Inferior parietal cortex (tissue), 1 donor: ENCODE measurements around the gene ZIC5.

Experiments
- DNase-seq: peaks from one replicate; pipeline ENCODE4 v3.0.0-alpha.2; 2016; ENCODE audit errors: extremely low spot score

Gene ZIC5

DNA sequence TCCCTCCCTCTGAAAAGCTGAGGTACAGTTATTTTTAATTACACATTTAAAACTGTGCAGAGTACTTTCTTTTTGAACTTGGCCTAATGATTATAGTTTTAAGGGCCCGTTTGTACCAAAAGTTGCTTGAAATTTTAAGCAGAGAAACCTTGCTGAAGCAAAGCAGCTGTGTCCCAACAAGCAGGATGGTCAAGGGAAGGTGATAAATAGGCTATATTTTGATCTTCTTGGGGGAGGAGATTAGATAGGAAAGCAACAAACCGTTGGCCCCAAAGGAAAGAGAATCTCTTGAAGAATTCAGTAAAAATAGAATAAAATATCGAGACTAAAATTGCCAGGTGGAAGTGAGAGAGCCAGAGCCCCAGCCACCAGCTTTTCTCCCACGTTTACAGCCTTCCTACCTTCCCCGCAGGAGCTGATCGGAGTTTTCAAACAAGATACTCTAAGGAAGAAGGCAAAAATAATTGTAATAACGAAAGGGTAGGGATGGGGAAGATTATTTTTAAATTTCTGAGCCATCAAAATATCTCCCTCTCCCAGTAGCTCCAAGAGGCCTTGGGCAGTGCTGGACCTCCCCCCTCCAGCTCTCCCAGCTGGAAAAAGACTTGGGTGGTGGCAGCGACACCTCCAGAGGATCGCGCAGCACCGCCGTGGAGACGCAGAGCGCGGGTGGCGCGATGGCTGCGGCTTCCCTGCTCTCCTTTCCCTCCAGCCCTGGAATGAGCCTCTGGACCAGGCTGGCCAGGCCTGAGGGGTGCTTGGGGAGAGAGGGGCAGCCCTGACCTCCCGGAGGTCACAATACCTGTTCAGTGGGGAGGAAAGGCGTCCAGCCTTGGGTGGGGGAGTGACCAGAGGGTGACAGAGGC is 15.8 kb upstream of the ZIC5 start:
- no peak for DNase-seq

DNA sequence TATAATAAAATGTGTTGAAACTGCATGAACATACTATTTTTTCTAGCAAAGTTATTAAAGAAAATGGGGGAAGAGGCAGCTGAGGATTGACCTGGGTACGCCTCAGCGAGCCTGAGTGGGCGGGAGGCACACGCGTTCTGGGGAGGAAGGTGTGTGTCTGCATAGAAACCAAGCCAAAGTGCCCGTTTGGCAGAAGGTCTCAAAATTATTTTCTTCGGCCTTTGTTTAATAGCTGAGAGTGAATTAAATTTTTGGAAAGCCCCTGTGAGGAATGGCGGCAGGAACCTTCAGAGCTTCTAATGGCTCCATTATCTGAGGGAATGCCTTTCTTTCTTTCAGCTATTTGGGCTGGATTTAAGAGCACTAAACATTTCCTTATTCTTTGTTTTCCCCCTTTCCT is 15.2 kb upstream of the ZIC5 start:
- DNase-seq: no peak

DNA sequence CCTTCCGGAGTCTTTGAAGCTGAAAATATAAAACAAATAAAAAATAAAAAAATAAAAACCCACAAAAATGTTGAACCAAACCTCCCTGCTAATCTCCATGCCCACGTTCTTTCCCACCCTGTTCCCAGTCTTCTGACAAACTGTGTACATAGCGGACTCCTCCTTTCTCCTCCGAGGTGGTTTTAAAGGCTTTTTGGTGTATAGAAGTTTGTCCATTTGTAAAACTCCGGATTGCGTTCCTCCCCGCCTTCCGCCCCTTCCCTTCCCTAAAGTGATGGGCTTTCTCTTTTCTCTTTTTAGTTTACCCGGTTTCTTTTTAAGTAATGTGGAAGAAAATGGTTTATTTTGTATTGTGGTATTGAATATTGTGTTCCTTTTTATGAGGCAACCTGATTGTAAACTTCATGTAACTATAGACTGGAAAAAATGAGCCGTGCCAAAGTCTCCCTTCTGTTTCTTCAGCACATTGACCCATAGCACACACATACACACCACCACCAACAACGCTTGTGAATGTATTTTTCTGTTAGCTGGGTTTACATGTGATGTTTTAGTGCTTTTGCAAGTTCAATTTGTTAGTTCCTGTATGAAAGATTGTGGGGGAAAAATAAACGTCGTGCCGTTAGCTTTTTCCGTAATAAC is 14.4 kb upstream of the ZIC5 start:
- DNase-seq: no peak

DNA sequence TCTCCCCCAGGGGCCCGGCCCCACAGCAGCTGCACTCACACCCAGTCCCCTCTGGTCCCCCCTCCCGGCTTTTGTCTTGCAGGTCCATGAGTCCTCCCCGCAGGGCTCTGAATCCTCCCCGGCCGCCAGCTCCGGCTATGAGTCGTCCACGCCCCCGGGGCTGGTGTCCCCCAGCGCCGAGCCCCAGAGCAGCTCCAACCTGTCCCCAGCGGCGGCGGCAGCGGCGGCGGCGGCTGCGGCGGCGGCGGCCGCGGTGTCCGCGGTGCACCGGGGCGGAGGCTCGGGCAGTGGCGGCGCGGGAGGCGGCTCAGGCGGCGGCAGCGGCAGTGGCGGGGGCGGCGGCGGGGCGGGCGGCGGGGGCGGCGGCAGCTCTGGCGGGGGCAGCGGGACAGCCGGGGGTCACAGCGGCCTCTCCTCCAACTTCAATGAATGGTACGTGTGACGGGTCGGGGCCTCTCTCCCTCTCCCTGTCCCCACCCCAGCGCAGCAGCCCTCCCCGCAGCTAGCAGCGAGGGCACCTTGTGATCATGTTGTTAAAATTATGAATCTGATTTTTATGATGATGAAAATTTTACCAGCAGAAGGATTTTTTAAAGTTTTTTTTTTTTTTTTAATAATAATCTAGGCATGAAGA is 13.8 kb upstream of the ZIC5 start:
- DNase-seq: no peak

DNA sequence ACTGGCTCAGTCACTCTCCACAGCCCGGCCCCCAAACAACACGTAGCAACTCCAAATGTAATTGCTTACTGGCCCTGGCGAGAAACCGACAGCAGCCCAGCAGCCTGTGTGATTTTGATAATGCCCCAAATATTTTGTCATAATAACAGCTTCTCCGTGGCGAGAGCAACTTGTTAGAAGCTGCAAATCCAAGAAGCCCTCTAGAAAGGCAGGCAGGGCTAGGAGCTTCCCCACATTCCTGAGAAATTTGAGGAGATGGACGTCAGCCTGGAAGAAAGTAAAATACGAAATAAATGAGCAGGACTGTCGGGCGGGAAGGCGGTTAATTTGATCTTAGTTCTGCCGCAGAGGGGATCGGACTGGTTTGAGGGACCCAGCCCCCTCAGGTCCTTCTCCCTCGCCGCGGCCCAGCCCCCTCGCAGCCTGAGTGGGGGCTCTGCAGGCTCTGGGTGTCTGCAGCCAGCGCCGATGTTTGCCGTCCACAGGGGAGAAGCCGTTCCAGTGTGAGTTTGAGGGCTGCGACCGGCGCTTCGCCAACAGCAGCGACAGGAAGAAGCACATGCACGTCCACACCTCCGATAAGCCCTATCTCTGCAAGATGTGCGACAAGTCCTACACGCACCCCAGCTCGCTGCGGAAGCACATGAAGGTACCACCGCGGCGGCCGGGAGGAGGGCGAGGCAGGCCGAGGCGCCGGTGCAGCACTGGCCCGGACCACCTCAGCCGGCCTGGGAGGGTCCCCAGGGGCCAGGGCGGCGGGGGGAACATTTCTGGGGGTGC is 13.1 kb upstream of the ZIC5 start:
- DNase-seq: no peak

DNA sequence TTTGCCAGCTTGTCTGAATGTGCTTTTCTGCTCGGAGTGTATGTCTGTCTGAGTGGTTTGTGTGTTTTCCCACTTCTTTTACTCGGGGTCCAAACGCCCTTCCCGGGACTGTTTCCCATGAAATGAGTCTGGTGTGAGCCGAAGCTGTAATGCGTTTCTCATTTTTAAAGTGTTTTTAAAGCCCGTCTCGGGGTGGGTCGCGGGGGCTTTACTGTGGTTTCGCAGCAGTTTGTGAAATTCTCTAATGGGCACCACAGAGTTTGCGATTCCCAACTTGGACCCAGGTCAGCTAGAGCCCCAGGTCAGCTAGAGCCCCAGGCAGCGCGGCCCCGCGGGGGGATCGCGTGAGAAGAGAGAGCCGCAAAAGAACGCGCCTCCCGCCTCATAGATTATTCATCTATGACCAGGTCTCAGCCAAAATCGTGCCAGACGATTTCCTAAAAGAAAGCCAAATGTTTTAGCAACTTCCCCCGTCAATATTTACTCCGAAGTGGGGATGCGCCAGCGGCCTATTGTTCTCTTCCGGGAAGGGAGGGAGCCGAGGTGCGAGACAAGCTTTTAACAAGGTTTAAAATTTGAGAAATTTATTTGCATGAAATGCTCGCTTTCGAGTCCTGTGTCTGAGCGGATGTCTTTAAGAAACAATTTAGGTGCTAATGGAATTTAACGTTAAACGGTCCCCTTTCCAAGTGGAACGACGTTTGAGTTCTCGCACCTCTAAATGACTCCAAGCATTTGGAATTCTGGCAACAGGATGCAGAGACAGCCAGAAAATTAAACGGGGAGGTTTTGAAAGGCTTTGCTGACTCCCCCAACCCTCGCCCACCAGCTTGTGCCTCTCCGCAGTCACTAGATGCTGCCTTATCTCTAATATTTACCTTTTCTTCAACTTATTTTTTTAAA is 12.2 kb upstream of the ZIC5 start:
- no peak for DNase-seq

DNA sequence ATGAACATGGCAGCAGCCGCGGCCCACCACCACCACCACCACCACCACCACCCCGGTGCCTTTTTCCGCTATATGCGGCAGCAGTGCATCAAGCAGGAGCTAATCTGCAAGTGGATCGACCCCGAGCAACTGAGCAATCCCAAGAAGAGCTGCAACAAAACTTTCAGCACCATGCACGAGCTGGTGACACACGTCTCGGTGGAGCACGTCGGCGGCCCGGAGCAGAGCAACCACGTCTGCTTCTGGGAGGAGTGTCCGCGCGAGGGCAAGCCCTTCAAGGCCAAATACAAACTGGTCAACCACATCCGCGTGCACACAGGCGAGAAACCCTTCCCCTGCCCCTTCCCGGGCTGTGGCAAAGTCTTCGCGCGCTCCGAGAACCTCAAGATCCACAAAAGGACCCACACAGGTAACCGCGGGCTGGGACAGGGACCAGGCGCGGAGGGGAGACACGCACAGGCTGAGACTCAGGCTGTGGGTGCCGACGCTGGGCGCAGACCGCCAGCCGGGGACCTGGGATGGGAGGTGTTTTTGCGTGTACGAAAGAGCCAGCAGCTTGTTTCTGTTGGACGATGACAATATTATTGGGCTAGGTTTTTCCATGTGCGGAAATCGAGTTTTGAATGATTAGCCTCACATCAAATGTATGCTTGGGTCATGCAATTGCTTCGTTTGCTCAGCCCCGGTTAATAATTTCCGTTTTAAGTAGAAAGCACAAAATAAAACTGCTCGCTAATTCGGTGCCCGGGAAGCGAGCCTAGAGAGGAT is 11.3 kb upstream of the ZIC5 start:
- DNase-seq: no peak

DNA sequence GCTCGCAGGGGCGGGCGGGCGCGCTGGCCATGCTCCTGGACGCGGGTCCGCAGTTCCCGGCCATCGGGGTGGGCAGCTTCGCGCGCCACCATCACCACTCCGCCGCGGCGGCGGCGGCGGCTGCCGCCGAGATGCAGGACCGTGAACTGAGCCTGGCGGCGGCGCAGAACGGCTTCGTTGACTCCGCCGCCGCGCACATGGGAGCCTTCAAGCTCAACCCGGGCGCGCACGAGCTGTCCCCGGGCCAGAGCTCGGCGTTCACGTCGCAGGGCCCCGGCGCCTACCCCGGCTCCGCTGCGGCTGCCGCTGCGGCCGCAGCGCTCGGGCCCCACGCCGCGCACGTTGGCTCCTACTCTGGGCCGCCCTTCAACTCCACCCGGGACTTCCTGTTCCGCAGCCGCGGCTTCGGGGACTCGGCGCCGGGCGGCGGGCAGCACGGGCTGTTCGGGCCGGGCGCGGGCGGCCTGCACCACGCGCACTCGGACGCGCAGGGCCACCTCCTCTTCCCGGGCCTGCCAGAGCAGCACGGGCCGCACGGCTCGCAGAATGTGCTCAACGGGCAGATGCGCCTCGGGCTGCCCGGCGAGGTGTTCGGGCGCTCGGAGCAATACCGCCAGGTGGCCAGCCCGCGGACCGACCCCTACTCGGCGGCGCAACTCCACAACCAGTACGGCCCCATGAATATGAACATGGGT is 10.6 kb upstream of the ZIC5 start:
- no peak for DNase-seq

DNA sequence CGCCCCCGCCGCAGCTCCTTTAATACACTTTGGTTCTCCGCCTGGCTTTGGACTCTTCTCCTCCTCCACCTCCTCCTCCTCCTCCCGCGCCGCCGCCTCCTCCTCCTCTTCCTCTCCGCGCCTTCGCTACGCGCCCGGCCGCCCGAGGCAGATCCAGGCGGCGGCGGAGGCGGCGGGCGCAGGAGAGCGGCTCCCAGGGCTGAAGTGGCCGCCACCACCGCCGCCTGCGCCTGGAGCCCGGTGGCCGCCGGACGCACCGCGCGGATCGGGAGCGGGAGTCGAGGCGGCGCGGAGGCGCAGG is 10.1 kb upstream of the ZIC5 start, which contains the start of gene ZIC2:
TSS of gene ZIC2 (plus strand) at position 50 of the 301 bp plus-strand sequence. CDS start 281 bp downstream, outside the sequence.
- DNase-seq: no peak

DNA sequence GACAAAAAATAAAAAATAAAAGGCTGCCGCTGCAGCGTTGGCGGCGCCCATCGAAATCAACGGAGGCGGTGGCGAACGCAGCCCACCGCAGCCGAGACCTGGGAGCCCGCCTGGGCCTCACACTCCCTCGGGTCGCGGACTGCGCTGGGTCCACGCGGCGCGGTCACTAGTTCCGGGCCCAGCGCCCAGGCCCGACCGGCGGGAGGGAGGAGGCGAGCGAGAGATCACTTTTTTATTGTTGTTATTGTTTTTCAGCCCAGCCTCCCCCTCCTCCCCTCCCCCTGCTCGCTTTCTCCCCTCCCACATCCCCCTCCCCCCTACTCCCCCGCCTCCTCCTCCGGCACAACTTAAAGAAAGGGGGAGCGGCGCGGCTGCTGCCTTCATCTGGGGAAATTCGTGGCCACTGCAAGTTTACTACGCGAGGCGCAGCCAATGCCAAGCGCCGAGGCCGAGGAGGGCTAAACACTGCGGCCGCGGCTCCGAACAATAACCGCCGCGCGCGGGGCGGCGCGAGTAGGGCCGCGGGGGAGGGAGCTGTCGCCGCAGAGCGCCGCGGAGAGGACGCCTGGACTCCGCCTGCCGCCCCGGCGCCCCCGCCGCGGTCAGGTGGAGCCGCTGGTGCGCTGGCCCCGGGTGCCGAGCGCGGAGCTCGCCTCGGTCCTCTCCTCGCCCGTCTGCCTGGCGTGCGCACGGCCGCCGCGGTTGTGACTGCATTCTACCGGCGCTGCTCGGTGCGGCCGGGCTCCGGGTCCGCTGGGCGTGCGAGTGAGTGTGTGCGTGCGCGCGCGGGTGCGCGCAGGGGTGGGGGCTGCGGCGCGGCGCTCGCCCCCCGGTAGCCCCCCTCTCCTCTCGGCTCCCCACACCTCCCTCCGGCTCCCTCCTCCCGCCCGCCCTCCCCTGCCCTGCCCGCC is 9.5 kb upstream of the ZIC5 start:
- no peak for DNase-seq

DNA sequence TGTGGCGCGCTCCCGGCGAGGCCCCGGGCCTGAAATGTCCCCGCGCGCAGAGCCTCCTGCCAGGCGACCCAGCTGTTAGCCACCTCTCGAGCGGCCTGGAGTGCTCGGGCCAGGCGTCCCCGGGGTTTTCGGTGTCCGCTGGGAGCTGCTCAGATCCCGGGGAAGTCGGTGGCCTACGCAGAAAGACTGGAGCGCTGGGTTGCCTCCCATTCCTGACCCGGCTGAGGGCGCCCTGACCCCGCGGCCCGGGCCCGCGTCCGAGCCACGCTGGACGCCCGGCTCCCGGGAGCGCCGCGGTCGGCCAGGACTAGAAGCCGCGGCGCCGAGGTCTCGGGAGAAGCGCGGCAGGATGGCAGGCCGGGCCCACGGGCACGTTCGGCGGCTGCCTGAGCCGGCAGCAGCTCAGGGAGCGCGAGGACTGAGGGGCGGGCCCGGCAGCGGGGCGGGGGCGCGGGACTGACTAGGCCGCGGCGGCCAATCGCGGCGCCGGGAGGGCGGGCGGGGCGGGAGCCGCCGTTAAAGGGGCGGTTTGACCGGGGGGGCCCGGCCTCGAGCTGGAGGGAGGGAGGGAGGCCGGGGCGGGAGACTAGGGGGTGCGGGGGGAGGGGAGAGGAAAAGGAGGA is 8.7 kb upstream of the ZIC5 start:
- no peak for DNase-seq

DNA sequence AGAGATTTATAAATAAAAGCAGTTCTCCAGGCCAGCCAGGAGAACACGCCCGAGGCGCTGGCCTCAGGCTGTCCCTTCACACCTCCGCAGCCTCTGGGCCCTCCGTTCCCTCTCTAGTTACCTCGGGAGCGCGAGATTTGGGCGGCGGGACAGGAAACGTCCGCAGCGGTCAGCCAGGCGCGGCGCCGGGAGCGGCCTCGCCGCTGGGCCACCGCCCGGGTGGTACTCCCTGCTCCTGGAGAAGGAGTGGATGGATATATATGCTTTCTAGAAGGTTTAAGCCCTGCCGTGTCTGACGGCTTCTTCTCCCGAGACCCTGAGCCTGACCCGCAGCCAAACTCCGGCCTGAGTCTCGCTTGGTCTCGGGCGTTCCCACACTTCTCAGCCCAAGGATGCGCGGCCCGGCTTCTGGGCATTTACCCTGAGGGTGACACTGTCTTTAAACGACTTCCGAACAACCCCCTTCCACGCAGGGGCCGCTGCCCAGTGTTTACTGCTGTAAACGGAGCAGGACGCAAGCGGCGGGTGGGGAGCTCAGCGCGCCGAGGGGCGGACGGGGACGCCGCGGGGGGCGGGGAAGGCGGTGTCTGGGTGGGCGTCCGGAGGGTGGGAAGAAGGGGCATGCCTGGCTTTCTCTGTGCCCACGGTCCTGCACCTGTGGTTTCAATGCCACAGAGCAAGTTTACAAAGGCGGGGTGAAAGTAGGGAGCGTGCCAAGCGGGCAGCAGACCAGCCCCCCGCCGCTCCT is 8.1 kb upstream of the ZIC5 start:
- no peak for DNase-seq

DNA sequence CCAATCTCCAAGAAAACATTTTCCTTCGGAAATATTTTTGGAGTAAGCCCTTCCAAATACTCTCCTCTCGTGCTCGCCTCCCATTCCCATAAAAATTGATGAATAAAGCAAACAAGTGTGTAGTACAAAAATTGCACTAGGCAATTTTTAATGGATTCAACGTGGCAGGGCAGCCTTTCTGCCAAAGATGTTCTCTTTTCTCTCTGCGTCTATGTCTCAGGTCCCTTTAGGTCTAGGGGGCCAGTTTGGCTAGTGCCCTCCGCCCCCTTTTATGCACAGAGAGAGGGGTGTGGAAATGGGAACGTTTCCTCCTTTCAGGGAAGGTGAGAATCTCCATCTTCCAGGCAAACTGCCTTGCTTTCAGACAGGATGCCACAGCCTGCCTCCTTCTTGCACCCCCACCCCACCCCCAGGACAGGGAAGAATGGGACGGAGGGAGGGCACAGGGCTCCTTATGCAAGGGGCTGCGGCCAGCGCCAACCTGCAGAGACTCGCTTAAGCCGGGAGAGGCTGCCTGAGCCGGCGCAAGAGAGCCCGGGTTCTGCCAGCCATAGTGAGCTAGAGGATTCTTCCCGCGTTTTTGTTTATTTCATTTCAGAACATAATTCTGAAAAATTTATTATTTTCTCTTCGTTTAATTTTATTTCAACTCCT is 7.4 kb upstream of the ZIC5 start:
- DNase-seq: no peak

DNA sequence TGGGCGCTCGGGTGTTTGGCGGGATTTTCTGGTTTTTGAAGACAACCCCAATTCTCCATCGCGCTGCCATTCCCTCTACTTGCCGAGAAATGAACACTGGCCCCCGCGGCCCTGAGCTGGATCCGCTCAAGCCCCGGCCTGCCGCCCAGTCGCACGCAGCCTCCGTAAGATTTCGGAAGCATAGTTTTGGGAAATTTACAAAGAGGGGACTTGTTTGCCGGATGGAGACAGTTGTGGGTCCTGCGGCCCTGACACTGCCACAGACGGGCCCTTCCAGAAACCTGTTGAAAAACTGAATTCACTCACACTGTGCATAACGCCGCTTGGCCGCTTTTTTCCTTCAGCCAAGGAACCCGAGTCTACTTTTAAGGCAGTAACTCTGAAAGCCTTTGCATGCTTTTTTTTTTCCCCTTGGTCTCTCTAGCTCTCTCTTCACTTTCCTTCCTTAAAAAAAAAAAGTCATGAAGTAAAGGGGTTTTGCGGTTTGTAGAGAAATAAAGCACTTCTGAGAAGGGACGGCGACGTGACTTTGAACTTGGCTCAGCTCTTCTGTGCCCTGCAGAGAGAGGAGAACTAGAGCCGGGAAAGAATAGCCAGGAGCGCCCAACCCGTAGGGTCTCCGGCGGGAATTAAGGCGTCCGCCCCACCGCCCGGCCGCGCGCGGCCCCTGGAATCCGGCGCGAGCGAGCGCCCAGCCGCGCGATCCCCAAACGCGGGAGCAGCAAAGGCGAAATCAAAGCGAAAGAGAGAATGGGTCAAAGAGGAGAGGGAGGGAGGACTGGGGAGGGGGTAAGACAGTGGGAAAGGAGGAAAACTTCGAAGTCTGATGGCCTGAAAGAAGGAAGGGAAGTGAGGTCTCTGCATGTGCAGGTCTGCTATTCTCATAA is 6.6 kb upstream of the ZIC5 start:
- no peak for DNase-seq

DNA sequence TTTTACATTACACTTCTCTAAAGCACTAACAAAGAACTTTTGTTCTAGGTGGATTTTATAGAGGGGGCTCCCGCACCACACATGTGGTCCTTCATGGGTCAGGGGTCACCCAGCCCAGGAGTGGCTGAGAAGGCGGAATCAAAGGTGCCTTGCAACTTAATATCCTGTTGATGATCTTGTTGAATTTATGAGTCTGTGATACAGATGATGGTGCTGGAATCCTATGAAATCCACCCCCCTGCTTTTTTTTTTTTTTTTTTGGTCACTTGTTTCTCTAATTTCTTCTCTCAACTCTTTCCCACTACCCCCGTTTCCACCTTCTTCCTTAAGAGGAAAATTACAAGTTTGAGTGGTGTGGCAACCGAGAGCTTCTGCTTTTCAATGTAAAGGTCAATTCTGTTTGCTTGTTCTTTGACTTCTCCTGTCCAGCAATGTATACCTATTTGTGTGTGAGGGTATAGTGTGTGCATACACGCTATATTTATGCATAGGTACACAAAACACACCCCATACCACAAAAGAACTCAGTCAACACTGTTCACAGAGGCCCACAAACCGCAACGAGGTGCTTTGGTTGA is 5.9 kb upstream of the ZIC5 start:
- no peak for DNase-seq

DNA sequence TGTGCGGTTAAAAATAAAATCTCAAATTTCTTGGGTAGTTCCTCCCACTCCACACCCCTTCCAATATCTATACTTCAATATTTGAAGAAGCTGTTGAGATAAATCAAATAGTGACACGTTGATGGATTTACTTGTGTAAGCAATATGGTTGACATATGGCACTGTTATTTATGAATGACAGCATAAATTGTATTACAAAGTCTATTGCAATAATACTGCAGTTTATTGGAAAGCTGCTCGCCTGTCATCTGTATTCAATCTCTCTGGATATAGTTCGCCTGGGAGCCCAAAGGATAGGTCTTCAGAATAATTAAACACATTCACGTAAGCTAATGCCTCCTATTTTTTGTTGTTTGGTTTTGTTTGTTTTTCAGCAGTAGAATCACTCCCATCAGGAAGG is 5.0 kb upstream of the ZIC5 start:
- no peak for DNase-seq
